HepG2 (cell line): Measurements from ENCODE around the gene GSDMA. TPM values are rescaled to one million over a fixed set of nuclear protein-coding genes. Genes with fewer than 3 reads are reported as not detected.

Experiments
- AFF4 ChIP-seq: sonication (generic); formaldehyde crosslinking; IDR thresholded peaks from 2 replicates; pipeline ENCODE4 v1.4.0; 2020; ENCODE audit warnings: missing genetic modification reagents
- HNRNPH1 ChIP-seq: fragments of 200-400 bp; formaldehyde crosslinking; optimal IDR thresholded peaks from 2 replicates; pipeline ENCODE3; 2017; ENCODE audit warnings: mild to moderate bottlenecking, low read depth, low read length
- HOXA9 ChIP-seq: sonication (generic); formaldehyde crosslinking; IDR thresholded peaks from 2 replicates; pipeline ENCODE4 v1.8.1; 2022; ENCODE audit warnings: missing genetic modification reagents, mild to moderate bottlenecking, moderate library complexity, borderline replicate concordance
- NFKBIZ ChIP-seq: IDR thresholded peaks from 2 replicates; pipeline ENCODE4 v1.6.1; 2018; ENCODE audit warnings: missing genetic modification reagents, missing compliant biosample characterization
- ONECUT2 ChIP-seq: sonication (generic); formaldehyde crosslinking; IDR thresholded peaks from 2 replicates; pipeline ENCODE4 v1.4.0; 2020; ENCODE audit warnings: missing genetic modification reagents
- SETDB1 ChIP-seq: sonication (generic); formaldehyde crosslinking; IDR thresholded peaks from 2 replicates; pipeline ENCODE4 v1.5.1; 2020; ENCODE audit warnings: missing genetic modification reagents, mild to moderate bottlenecking, borderline replicate concordance
- SP2 ChIP-seq: sonication (generic); formaldehyde crosslinking; IDR thresholded peaks from 2 replicates; pipeline ENCODE4 v1.5.1; 2020; ENCODE audit warnings: mild to moderate bottlenecking, missing genetic modification reagents
- SRSF4 ChIP-seq: fragments of 200-400 bp; formaldehyde crosslinking; IDR thresholded peaks from one replicate; pipeline ENCODE4 v1.6.1; 2018; ENCODE audit warnings: mild to moderate bottlenecking, low read depth, low read length, moderate library complexity; ENCODE audit not compliant: poor library complexity, severe bottlenecking
- SYNCRIP ChIP-seq: fragments of 200-400 bp; formaldehyde crosslinking; IDR thresholded peaks from 2 replicates; pipeline ENCODE4 v1.6.1; 2018; ENCODE audit warnings: mild to moderate bottlenecking, low read depth, low read length; ENCODE audit not compliant: insufficient read depth
- ZNF296 ChIP-seq: sonication (generic); formaldehyde crosslinking; conservative IDR thresholded peaks from 2 replicates; pipeline ENCODE4 v1.5.0; 2020; ENCODE audit warnings: mild to moderate bottlenecking, missing genetic modification reagents
- ZNF589 ChIP-seq: sonication (generic); formaldehyde crosslinking; conservative IDR thresholded peaks from 2 replicates; pipeline ENCODE4 v1.8.0; 2022; ENCODE audit warnings: mild to moderate bottlenecking, moderate library complexity, missing genetic modification reagents
- ZSCAN21 ChIP-seq: sonication (generic); formaldehyde crosslinking; IDR thresholded peaks from 2 replicates; pipeline ENCODE4 v1.8.0; 2022; ENCODE audit warnings: mild to moderate bottlenecking, missing genetic modification reagents, moderate library complexity, borderline replicate concordance
- polyA plus RNA-seq, 8 experiments: library from polyadenylated mRNA; depleted of rRNA in 3 of 8; stranded (reverse) in 7 of 8; unstranded in 1 of 8; fragments of >200 nt; fragmentation: Illumina TruSeq in 4 of 8; extraction: Trizol in 4 of 8; gene quantifications; 2 replicates each; pipeline versions ENCODE4 v1.2.1 to v1.2.3, GENCODE V29; 2011 to 2016; ENCODE audit warnings: low read depth in 4 of 8, missing spikeins in 1 of 8, mixed read lengths in 1 of 8; ENCODE audit not compliant: insufficient read depth in 1 of 8
- total RNA-seq, 5 experiments: library from RNA; depleted of rRNA; stranded (reverse); fragments of >200 nt; fragmentation: Illumina TruSeq; extraction: Trizol; gene quantifications; 2 replicates each; pipeline ENCODE4 v1.2.3, GENCODE V29; 2016; ENCODE audit warnings: low read depth in 1 of 5
- TF ChIP-seq, protein P1 (sequence below): sonication (generic); formaldehyde crosslinking; IDR thresholded peaks from 2 replicates; pipeline ENCODE4 v1.8.0; 2022; ENCODE audit warnings: low read depth, missing genetic modification reagents
- TF ChIP-seq, protein P2 (sequence below): sonication (generic); formaldehyde crosslinking; IDR thresholded peaks from 2 replicates; pipeline ENCODE4 v1.5.1; 2020; ENCODE audit warnings: missing genetic modification reagents, mild to moderate bottlenecking, borderline replicate concordance
- TF ChIP-seq, protein P3 (sequence below): sonication (generic); formaldehyde crosslinking; IDR thresholded peaks from 2 replicates; pipeline ENCODE4 v1.5.1; 2020; ENCODE audit warnings: mild to moderate bottlenecking, missing genetic modification reagents

Gene GSDMA
- total and polyA plus RNA-seq, 2 of the 13 experiments (the other 11 are each of a cell fraction or from before 2014, with no cell fraction given), result not detected

- TF ChIP-seq AFF4 (CRISPR knock-in tag), result 0 out of 2 replicates have a peak, but pooled peaks have one; percentile 75
- TF ChIP-seq ZNF296 (CRISPR knock-in tag), result peak; percentile 89
- peak; percentile 90; the same call in 1 of the 2 replicates for TF ChIP-seq ZSCAN21
- TF ChIP-seq SP2 (CRISPR knock-in tag), result no peak; the same call in 1 of the 2 replicates
- TF ChIP-seq ONECUT2, result no peak
- TF ChIP-seq SRSF4, result no peak
- TF ChIP-seq, protein P1, sequence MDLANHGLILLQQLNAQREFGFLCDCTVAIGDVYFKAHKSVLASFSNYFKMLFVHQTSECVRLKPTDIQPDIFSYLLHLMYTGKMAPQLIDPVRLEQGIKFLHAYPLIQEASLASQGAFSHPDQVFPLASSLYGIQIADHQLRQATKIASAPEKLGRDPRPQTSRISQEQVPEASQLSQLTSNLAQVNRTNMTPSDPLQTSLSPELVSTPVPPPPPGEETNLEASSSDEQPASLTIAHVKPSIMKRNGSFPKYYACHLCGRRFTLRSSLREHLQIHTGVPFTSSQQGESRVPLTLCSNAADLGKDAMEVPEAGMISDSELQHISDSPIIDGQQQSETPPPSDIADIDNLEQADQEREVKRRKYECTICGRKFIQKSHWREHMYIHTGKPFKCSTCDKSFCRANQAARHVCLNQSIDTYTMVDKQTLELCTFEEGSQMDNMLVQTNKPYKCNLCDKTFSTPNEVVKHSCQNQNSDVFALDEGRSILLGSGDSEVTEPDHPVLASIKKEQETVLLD (CRISPR knock-in tag), result peak; percentile 91
- TF ChIP-seq SETDB1 (CRISPR knock-in tag), result peak; percentile 86; the same call in 1 of the 2 replicates
- peak; percentile 95 for TF ChIP-seq NFKBIZ (CRISPR knock-in tag)
- TF ChIP-seq, protein P2, sequence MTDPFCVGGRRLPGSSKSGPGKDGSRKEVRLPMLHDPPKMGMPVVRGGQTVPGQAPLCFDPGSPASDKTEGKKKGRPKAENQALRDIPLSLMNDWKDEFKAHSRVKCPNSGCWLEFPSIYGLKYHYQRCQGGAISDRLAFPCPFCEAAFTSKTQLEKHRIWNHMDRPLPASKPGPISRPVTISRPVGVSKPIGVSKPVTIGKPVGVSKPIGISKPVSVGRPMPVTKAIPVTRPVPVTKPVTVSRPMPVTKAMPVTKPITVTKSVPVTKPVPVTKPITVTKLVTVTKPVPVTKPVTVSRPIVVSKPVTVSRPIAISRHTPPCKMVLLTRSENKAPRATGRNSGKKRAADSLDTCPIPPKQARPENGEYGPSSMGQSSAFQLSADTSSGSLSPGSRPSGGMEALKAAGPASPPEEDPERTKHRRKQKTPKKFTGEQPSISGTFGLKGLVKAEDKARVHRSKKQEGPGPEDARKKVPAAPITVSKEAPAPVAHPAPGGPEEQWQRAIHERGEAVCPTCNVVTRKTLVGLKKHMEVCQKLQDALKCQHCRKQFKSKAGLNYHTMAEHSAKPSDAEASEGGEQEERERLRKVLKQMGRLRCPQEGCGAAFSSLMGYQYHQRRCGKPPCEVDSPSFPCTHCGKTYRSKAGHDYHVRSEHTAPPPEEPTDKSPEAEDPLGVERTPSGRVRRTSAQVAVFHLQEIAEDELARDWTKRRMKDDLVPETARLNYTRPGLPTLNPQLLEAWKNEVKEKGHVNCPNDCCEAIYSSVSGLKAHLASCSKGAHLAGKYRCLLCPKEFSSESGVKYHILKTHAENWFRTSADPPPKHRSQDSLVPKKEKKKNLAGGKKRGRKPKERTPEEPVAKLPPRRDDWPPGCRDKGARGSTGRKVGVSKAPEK, result peak; percentile 86; the same call in 1 of the 2 replicates
- TF ChIP-seq, protein P3, sequence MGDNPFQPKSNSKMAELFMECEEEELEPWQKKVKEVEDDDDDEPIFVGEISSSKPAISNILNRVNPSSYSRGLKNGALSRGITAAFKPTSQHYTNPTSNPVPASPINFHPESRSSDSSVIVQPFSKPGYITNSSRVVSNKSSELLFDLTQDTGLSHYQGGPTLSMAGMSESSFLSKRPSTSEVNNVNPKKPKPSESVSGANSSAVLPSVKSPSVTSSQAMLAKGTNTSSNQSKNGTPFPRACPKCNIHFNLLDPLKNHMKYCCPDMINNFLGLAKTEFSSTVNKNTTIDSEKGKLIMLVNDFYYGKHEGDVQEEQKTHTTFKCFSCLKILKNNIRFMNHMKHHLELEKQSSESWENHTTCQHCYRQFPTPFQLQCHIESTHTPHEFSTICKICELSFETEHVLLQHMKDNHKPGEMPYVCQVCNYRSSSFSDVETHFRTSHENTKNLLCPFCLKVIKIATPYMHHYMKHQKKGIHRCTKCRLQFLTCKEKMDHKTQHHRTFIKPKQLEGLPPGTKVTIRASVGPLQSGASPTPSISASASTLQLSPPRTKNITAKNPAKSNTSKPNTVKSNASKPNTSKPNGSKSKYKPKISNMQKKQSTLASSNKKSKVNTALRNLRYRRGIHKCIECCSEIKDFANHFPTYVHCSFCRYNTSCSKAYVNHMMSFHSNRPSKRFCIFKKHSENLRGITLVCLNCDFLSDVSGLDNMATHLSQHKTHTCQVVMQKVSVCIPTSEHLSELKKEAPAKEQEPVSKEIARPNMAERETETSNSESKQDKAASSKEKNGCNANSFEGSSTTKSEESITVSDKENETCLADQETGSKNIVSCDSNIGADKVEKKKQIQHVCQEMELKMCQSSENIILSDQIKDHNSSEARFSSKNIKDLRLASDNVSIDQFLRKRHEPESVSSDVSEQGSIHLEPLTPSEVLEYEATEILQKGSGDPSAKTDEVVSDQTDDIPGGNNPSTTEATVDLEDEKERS (CRISPR knock-in tag), result peak; percentile 97
- peak; percentile 98 for TF ChIP-seq ZNF589 (CRISPR knock-in tag)
- no peak for TF ChIP-seq SYNCRIP
- peak; percentile 89; the same call in 1 of the 2 replicates for TF ChIP-seq HOXA9
- no peak for TF ChIP-seq HNRNPH1
These were observed 17.8 kb downstream of the GSDMA start, which contains the start of gene PSMD3 (continued) for GRCh38 chr17:39980351-39981206.
